GM21526 (cell line): ENCODE data around the gene SIM1.
"Not testable (repeated sequence)": the region's sequence is repeated elsewhere in the genome, so short reads cannot be mapped to it uniquely, and the experiment has no call there.

Experiments
- ATAC-seq: cut with Tn5 transposase; IDR thresholded peaks from one replicate; pipeline ENCODE4 v1.9.1; 2021; ENCODE audit warnings: moderate library complexity; ENCODE audit not compliant: unreplicated experiment, low FRiP score

SIM1 gene

DNA sequence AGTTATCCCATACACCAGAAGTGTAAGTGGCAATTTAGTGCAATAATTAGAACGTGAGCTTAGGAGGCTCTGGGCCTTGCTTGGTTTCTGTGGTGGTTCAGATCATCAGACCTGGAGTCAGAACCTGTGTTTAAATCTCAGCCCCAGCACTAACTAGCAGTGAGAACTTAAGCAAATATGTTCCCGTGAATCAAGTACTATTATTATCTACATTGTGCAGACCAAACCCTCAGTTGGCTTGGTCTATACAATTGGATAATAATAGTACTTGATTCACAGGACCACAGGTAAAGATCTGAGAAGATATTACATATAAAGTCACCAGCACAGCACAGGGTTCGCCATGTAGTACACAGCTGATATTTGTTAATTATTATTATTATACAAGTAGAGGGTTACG is 93.1 kb downstream of the SIM1 start:
- ATAC-seq = no peak

DNA sequence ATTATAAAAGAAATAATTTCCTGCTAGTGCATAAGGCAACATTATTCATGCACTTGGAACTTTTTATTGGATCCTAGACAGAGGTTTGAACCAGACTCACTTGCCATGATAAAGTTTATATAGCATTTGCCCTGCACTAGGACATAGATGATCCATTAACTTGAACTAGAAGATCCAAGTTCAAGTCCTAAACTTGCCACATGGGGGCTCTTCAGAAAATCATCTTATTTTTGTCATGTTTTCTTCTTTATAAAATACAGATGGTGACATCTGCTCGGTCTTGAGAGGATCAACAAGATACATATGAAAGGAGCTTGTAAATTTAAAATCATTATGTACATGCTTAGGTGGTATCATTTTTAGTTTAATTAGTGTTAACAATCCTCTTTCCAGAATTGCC is 94.5 kb downstream of the SIM1 start:
- ATAC-seq = no peak

- no peak for ATAC-seq
These were observed 98.3 kb downstream of the SIM1 start for GRCh38 chr6:100366419-100366818.

GRCh38 chr6:100363651-100364050 is 101.1 kb downstream of the SIM1 start:
- no peak for ATAC-seq

DNA sequence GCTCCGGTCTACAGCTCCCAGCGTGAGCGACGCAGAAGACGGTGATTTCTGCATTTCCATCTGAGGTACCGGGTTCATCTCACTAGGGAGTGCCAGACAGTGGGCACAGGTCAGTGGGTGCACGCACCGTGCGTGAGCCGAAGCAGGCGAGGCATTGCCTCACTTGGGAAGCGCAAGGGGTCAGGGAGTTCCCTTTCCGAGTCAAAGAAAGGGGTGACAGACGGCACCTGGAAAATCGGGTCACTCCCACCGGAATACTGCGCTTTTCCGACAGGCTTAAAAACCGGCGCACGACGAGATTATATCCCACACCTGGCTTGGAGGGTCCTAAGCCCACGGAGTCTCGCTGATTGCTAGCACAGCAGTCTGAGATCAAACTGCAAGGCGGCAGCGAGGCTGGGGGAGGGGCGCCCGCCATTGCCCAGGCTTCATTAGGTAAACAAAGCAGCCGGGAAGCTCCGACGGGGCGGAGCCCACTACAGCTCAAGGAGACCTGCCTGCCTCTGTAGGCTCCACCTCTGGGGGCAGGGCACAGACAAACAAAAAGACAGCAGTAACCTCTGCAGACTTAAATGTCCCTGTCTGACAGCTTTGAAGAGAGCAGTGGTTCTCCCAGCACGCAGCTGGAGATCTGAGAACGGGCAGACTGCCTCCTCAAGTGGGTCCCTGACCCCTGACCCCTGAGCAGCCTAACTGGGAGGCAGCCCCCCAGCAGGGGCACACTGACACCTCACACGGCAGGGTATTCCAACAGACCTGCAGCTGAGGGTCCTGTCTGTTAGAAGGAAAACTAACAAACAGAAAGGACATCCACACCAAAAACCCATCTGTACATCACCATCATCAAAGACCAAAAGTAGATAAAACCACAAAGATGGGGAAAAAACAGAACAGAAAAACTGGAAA is 109.7 kb downstream of the SIM1 start:
- ATAC-seq = not testable (repeated sequence)

DNA sequence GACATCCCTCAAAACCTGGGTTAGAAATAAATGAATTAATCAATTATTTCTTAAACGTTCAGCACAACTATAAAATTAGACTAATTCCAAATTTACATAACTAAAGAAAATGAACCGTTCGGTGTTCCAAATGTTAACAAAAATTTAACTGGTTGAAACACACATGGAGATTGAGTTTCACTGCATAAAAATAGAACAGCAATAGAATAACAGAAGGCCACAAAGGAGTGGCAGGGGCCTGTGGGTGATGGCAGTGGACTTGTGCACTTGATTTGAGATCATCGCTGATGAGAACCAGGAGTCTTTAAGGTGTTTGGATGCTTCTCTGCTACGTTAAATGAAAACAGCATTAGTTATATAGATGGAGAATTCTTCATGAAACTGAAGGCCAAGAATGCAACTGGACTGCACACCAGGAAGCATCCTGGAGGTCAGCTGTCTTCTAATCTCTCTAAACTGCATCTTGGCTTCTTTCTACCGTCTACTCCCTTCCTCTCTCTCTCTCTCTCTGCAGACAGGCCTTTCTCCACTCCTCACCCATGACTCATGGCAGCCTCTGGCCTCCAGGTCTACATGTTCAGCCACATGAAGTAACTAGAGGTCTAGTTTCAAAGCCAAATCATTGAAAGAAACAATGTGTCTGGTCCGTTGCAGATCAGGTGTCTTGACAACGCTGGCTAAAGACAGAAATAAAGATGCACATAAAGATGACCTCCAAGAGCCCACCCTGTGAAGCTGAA is 111.3 kb downstream of the SIM1 start:
- ATAC-seq = no peak

- ATAC-seq = no peak
These were observed 114.6 kb downstream of the SIM1 start for GRCh38 chr6:100350139-100350538.

DNA sequence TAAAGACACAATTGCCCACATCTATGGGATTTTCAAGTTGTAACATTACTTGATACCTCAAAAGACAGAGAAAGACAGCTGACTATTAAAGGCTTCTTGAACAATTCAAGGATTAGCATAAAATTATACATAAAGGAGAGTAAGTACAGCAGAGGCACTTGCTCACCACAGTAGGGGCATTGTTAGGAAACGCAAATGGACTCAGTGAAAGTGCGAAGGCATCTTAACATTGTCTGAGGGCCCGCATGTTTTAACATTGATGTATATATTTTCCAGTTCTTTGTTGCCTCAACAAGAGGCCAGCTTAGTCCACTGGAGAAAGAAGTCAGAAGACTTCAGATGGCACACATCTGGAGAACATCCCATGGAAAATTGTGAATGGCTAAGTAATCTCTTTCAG is 115.4 kb downstream of the SIM1 start:
- ATAC-seq = no peak

DNA sequence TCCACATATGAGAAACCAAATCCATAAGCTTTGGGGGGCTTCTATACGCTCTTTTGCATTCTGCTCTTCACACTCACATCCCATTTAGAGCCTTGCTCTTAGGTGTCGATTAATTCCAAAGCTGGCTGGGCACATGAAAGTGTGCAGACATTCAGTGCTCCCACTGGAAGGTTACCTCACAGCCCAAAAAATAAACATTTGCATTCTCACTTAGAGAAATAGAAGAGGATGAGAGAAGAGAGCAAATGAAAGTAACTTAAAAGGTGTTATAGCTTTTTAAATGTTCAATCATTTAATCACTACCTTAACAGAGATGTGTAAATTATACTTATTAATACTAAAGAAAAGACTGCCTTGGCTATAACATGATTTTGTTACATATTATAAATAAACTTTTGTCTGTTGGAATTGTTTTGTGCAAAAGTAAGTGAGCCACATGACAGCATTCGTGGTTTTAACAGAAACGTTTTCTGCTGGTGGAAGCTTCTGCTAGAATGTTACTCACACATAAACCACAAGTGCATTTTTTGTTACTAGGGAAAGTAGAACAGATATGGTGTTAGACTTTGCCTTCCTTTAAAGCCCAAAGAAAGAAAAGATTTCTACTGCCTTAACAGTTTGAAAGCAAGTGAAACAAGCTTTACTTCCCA is 116.7 kb downstream of the SIM1 start:
- ATAC-seq = no peak

DNA sequence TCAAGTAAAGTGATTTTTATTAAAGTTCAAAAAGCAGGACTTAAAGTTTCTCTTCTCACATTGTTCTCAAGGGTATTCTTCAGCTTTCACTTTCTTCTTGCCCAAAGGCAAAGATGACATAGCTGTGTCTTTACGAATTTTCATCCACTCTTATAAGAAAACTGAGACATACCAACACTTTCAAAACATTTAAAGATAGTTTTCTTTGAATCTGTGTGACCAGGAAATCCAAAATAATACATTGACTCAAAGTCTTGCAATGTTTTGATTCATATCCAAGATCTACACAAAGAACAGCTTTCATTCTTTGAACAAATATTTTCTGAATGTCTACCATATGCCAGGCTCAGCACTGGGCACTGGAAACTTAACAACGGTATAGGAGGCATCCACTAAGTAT is 117.9 kb downstream of the SIM1 start:
- no peak for ATAC-seq

DNA sequence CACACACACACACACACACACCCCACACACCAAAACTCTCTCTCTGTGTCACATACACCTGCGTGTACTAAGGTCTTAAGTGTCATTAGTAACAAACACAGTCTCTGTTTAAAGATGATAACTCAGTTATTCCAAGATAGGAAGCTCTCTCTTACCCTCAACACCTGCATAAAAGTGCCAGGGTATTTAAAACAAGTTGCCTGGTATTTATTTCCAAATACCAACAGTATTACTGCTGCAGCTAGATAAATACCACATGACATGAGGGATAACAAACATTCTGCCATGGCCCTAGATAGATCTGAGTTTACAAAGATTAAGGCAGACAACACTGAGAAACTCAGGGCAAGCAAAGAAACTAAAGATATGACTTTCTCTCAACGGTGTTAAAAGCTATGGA is 118.5 kb downstream of the SIM1 start:
- ATAC-seq = no peak

GRCh38 chr6:100344761-100345160 is 120.0 kb downstream of the SIM1 start:
- ATAC-seq = no peak

DNA sequence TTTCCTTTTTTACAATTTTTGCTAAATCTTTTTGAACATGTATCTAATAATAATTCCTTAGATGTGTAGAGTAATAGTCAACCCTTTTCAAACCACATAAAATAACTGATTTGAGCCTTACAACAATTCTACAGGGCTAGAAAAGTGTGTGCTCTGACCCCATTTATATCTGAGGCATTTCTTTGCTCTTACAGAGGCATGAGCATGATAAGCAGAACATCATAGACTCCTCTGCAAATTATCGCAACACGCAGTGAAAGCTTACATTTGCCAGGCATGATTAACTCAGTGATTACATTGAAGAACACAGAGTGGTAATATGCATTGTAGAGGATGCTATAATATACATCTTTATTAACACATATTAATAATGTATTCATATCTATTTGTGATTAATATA is 120.4 kb downstream of the SIM1 start:
- ATAC-seq = no peak

- ATAC-seq = no peak
These were observed 121.2 kb downstream of the SIM1 start for GRCh38 chr6:100343316-100344077.

DNA sequence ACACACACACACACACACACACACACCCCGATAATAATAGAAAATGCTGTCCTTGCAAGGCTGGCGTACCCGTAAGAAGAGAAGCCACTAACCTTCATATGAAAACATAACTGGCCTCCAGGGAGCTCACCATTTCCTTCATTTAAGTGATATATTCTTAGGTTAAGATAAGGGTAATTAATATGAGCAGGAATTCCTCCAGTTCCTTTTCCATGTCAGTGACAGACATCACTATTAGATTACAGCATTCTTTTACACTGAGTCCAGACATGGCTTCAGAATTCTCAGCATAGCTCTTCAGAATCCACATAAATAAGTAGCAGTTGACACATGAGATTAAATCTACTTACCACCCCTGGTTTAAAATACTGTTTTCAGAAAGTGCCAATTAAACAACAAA is 121.9 kb downstream of the SIM1 start:
- ATAC-seq = no peak

DNA sequence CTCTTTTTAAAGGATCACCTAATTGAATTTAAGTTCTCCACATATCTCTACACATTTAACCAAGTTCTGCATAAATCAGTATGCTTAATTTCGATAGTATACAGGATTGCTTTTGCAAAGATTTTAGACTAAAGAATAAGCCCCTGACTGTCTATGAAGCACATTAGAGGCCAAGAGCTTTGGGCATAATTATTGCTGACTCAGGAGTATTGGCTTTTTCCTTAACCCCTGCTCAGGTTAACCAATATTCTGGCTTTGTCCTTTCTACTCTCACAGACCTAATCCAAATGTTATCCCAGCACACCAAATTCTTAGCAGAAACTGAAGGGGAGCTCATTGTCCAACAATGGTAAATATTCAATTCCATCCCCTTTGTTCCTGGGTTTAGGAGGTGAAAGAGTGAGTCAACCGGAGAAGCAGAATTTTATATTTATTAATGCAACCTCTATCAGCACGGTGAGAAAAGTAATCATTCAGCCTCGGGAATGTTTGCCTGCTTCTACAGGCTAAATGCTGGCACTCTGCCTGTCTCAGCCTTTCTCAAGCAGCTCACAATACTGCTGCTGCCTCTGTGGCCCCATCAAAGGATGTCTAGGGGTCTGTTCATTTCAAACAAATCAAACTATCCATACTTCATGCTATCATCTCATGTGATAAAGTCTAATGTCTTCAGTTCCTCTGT is 125.0 kb downstream of the SIM1 start:
- ATAC-seq = no peak

- ATAC-seq = no peak
These were observed 126.6 kb downstream of the SIM1 start for GRCh38 chr6:100338090-100338489.

- ATAC-seq = no peak
These were observed 127.8 kb downstream of the SIM1 start for GRCh38 chr6:100336876-100337275.

DNA sequence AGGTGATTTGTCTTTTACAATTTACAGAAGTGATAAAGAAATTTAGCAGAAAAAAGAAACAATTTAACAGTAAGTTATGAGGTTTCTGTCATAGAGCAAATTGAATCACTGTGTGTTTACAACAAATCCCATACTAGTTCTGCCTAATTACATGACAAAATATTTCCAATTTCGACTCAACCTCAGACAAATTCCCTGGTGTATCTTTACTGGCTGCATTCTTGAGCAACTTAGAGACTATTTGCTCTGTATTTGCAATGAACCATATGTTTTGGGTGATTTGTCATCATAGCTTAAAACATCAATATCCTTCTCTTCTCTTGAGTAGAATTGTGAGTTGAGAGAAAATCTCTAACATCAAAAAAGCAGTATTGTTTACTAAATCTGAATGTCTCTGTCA is 128.7 kb downstream of the SIM1 start:
- no peak for ATAC-seq
